NCI-H1436 (cell line): ENCODE results near the gene ANXA1.

ENCODE experiments used
- DNase-seq: peaks from one replicate; lab custom pipeline; 2025; lab: John Stamatoyannopoulos, UW

Gene ANXA1

GRCh38 chr9:73138516-73138915 lies 13.1 kb upstream of the ANXA1 start:
- no peak for DNase-seq

GRCh38 chr9:73141282-73141681 lies 10.4 kb upstream of the ANXA1 start:
- DNase-seq: no peak

- DNase-seq: no peak
Observed at GRCh38 chr9:73143711-73144328, 7.8 kb upstream of the ANXA1 start.

GRCh38 chr9:73146111-73146815 lies 5.4 kb upstream of the ANXA1 start:
- DNase-seq: no peak

- DNase-seq: no peak
Observed at GRCh38 chr9:73148447-73148937, 3.2 kb upstream of the ANXA1 start.

- DNase-seq: peak; percentile 38
Observed at GRCh38 chr9:73149371-73150067, 2.1 kb upstream of the ANXA1 start.

- no peak for DNase-seq
Observed at GRCh38 chr9:73152543-73152844, 829 bp downstream of the ANXA1 start.

GRCh38 chr9:73152953-73153352 lies 1.3 kb downstream of the ANXA1 start:
- DNase-seq: no peak

DNA sequence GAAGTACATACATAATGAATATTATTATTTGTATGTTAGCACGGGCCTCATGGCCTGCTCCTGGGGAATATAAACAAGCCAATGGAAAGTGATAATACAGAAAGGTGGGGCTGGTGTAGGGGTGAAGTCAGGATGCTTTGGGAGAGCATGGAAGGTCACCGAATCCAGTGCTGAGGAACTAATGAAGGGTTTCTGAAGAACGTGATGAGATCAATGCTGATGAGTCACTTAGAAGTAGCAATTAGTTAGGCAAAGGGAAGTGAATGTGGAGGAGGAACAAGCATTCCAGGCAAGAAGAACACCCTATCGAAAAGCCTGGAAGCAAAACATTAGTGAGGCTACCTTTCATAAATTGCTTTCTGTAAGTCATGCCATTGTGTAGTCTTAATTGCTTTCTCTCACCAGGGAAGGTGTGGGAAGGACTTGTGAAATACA lies 2.1 kb downstream of the ANXA1 start:
- no peak for DNase-seq

DNA sequence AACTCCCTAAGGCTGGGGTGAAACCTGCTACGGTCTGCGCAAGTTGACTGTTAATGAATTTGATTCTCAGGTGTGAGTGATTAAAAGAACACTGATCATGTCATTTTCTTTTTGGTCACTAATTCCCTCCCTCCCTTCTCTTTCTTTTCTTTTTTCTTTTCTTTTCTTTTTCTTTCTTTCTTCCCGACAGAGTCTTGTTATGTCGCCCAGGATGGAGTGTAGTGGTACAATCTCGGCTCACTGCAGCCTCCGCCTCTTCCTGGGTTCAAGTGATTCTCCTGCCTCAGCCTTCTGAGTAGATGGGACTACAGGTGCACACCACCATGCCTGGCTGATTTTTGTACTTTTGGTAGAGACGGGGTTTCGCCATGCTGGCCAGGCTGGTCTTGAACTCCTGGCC lies 2.6 kb downstream of the ANXA1 start:
- no peak for DNase-seq

DNA sequence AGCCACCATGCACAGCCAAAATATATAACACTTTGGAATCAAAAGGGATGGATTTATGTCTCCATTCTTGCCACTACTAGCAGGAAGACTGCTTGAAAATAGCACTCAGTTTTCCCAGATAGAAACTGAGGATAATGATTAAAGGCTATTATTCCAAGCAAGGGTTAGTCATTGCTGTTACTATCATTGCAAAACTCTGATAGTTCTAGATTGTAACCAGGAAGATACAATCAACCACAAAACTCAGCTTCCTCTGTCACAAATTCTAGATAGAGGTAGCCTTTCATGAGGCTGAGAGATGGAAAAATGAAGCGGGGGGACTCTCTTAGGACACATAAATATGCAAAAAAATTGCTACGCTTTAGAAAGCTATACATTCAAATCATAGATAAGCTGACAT lies 3.1 kb downstream of the ANXA1 start:
- DNase-seq: no peak

DNA sequence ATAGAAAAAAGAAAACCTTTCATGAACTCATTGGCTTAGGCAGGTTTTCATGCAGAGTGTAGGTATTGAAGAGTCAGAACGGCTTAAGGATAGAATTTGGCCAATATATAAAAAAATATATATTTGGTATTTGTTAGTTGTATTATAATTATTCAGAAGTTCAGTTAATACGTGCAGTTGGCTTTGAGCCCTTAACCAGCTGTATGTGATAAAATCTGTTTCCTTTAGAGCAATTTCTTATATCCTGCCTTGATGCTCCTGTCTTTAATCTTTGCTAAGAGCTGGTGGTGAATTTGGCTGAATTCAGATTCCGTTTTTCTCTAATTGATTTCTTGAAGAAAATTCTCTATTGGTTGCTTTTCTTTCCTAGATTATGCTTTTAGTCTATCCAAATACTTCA lies 3.7 kb downstream of the ANXA1 start:
- DNase-seq: no peak

DNA sequence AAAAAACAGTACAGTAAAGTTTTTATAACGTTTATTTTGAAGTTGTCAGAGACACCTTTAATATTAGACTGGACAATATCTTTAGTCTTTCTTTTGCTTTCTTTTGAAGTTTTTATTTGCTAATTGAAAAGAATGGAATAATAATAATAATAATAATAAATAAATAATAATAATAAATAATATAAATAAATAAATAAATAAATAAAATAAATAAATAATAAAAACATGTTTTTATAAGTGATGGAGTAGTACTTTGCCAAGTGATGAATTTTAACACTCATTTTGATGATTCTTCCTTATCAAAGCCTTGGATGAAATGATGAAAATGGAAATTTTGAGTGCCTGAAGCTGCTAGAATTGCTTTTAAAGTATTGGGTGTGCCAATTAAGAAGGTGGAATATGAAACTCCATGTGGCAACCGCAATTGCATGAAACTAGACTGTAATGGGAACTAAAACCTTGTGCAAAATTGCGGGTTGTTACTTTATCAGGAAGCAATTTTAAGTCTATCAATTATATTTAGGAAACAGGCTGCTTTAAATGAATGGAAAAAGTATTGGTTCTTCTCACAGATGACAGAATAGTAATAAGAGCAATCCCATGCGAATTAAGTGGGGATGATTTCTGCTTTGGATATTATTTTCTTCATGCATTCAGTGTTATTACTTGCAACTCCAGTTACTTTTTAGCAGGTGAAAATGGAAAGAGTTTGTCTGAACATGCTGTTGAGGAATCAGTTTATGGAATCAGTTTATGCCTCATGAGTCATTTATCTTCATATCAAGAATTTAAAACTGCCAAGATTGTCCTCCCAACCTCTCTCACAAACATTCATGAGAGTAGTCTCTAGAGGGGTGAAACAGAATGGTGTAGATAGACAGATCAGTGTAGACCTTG lies 4.6 kb downstream of the ANXA1 start:
- DNase-seq: no peak

GRCh38 chr9:73156865-73157187 lies 5.2 kb downstream of the ANXA1 start:
- DNase-seq: no peak

DNA sequence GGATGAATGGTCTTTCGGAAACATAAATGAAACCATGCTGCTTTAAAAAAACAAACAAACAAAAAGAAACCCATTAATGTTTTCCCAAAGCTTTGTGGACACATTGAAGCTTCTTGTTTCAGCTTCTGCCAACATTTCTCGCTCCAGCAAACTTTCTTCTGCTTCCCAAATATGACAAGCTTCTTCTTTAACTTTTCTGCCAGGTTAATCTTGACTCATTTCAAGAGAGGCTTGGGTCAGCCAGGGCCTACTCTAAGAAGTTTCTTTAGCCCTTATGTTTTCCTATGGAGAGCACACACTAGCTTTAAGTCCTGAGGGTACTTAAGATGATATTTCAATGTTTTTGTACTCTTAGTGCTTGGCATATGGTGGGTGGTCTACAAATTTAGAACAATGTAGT lies 6.1 kb downstream of the ANXA1 start:
- DNase-seq: no peak

DNA sequence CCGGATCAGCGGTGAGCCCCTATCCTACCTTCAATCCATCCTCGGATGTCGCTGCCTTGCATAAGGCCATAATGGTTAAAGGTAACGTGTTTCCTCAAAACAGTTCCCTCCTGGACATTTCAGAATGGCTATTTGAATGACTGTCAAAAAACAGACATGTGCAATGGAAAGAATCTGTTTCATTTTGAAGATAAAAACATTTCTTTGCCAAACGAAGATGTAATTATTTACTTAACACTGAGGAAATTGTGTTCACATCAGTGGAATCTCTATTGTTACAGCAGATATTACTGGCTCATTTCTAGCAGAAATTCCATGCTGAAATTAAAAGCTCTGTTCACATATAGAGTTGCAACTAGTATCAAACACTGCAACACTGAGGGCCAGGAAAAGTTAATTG lies 7.1 kb downstream of the ANXA1 start:
- no peak for DNase-seq

- DNase-seq: no peak
Observed at GRCh38 chr9:73160868-73161267, 9.2 kb downstream of the ANXA1 start.

- DNase-seq: no peak
Observed at GRCh38 chr9:73162987-73163768, 11.5 kb downstream of the ANXA1 start.

DNA sequence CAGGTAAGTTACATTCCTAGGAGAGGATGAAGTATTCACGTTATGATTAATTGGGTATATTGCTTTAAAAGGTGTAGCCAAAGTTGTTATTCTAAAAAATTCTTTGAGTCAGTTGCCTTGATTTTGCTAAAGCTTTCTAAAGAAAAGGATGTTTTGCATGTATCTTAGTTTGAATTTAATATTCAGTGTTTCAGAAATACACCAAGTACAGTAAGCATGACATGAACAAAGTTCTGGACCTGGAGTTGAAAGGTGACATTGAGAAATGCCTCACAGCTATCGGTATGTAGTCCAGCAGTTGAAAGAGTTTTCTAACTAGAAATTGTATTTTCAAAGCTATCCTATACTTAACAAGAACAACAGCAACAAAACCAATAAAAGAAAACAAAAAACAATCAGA lies 14.2 kb downstream of the ANXA1 start:
- no peak for DNase-seq

DNA sequence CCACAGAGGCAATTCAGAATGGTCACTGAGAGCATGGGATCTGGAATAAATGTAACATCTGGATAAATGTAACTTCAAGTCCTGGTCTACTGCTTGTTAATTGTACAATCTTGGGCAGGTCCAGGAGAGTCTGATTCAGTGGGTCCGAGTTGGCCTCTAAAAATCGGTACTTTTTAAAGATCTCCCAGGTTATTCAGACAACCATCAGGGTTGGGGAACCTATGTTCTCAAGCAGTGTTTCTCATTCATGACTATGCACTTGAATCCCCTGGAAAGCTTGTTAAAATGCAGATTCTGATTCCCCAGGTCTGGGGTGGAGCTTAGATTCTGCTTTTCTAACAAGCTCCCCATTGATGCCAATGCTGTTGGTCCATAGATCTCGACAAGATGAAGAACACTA lies 14.8 kb downstream of the ANXA1 start:
- DNase-seq: no peak

- DNase-seq: no peak
Observed at GRCh38 chr9:73167614-73168013, 15.9 kb downstream of the ANXA1 start.
